ENCODE measurements around the gene USP48. TPM values are rescaled to one million over a fixed set of nuclear protein-coding genes. Genes with fewer than 3 reads are reported as not detected.

The USP48 gene
- total RNA-seq, 3 donors from 2014 or later, result 56.0 to 86.9 (median 74.7) TPM

DNA sequence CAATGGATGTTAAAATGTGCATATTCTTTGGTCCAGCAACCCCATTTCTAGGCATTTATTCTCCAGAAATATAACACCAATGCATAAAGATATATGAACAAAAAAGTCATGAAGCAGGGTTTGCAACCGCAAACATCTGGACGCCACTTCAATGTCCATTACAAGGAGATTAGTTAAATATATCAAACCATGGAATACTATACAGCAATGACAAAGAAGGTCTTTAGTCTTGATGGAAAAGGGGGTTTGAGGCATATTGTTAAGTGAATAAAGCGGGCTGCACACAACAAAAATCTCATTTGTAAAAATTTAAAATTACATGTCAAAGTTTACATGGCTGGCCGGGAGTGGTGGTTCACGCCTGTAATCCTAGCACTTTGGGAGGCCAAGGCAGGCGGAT lies 145.4 kb downstream of the USP48 start:
- no peaks in the 10 kb centered on the region for H3K27me3 ChIP-seq
- no peaks in the 10 kb centered on the region for H3K9me3 ChIP-seq
- H3K27ac ChIP-seq, result no peak overlapping the region
- intact Hi-C loops (cut with DNase I; ENCODE audit: low total_unique reads), result no loop called here
- H3K4me1 ChIP-seq, result peaks cover 0 to 9% of the 10 kb centered on the region in 2 donors
- no peaks in the 10 kb centered on the region for H3K36me3 ChIP-seq
- no peak overlapping the region for H3K4me3 ChIP-seq
- DNase-seq (ENCODE audit: low spot score in 2 of 2), result no peak
- TF ChIP-seq POLR2AphosphoS5 (IDR thresholded peaks at IDR 0.05), result no peak
- TF ChIP-seq, protein P1, sequence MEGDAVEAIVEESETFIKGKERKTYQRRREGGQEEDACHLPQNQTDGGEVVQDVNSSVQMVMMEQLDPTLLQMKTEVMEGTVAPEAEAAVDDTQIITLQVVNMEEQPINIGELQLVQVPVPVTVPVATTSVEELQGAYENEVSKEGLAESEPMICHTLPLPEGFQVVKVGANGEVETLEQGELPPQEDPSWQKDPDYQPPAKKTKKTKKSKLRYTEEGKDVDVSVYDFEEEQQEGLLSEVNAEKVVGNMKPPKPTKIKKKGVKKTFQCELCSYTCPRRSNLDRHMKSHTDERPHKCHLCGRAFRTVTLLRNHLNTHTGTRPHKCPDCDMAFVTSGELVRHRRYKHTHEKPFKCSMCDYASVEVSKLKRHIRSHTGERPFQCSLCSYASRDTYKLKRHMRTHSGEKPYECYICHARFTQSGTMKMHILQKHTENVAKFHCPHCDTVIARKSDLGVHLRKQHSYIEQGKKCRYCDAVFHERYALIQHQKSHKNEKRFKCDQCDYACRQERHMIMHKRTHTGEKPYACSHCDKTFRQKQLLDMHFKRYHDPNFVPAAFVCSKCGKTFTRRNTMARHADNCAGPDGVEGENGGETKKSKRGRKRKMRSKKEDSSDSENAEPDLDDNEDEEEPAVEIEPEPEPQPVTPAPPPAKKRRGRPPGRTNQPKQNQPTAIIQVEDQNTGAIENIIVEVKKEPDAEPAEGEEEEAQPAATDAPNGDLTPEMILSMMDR (IDR thresholded peaks at IDR 0.05), result no peak
- no peak for TF ChIP-seq POLR2A (IDR thresholded peaks at IDR 0.05)

DNA sequence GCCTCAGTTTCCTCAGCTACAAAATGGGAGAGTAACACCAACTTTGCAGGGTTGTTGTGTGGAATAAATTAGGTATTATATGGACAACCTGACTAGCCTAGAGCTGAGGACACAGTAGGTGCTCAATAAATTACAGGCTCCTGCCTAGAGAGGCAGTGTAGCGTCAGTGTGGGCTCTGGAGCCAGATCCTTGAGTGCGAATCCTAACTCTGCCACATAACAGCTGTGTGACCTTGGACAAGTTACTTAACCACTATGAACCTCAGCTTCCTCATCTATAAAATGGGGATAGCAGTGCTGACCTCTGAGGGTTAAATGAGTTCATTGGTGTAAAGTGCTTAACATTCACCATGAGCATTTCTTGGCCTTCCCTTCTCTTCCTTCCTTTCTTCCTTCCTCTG lies 146.9 kb downstream of the USP48 start:
- Histone ChIP-seq H3K4me1 (peaks cover 0 to 9% of the 10 kb centered on the region in 2 donors), H3K9me3 (no peaks in the 10 kb centered on the region), H3K4me3 (no peak overlapping the region), H3K27ac (peak overlapping the region; percentile 3 to 88), H3K36me3 (no peaks in the 10 kb centered on the region), H3K27me3 (no peaks in the 10 kb centered on the region)
- TF ChIP-seq, protein P1 (IDR thresholded peaks at IDR 0.05), result no peak
- TF ChIP-seq POLR2A (IDR thresholded peaks at IDR 0.05), result no peak
- TF ChIP-seq POLR2AphosphoS5 (IDR thresholded peaks at IDR 0.05), result no peak
- intact Hi-C loops (cut with DNase I; ENCODE audit: low total_unique reads), result no loop called here
- no peak for DNase-seq (ENCODE audit: low spot score in 2 of 2)

DNA sequence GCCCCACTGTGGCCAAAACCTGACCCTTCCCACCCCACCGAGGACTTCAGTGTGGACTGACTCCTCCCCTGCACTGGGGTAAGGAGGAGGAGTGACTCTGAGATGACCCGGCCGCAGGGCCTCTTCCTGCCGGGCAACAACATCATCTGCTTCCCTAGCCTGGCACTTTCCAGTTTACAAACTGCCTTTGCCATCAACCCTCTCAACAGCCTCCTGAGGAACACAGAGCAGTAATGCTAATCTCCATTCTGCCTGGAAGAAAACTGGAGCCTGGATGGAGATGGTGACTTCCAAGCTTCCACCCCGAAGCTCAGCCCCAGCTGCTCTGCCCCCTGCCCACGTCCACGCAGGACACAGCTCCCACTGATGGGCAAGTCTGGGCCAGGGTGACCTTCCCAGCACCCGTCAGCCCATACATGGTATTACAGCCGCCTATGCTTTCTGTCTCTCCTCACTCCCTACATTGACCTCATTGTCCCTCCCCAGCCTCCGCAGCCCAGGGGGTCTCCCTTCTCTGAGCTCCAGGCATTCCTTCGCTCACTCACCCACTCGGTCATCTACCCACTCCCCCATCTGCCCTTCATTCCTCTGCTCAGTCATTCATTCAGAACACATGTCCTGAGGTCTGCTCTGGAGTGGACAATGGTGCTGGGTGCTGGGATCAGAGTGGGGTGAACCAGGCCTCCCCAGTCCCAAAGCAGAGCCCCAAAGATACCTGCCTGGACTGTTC lies 148.0 kb downstream of the USP48 start:
- Histone ChIP-seq H3K27ac (peak overlapping the region; percentile 88), H3K9me3 (no peaks in the 10 kb centered on the region), H3K4me3 (no peak overlapping the region), H3K4me1 (peaks cover 0 to 9% of the 10 kb centered on the region in 2 donors), H3K36me3 (no peaks in the 10 kb centered on the region), H3K27me3 (no peaks in the 10 kb centered on the region)
- TF ChIP-seq, protein P1 (IDR thresholded peaks at IDR 0.05), result no peak
- TF ChIP-seq POLR2AphosphoS5 (IDR thresholded peaks at IDR 0.05), result no peak
- TF ChIP-seq POLR2A (IDR thresholded peaks at IDR 0.05), result no peak
- intact Hi-C loops (cut with DNase I; ENCODE audit: low total_unique reads), result no loop called here
- no peak for DNase-seq (ENCODE audit: low spot score in 2 of 2)

DNA sequence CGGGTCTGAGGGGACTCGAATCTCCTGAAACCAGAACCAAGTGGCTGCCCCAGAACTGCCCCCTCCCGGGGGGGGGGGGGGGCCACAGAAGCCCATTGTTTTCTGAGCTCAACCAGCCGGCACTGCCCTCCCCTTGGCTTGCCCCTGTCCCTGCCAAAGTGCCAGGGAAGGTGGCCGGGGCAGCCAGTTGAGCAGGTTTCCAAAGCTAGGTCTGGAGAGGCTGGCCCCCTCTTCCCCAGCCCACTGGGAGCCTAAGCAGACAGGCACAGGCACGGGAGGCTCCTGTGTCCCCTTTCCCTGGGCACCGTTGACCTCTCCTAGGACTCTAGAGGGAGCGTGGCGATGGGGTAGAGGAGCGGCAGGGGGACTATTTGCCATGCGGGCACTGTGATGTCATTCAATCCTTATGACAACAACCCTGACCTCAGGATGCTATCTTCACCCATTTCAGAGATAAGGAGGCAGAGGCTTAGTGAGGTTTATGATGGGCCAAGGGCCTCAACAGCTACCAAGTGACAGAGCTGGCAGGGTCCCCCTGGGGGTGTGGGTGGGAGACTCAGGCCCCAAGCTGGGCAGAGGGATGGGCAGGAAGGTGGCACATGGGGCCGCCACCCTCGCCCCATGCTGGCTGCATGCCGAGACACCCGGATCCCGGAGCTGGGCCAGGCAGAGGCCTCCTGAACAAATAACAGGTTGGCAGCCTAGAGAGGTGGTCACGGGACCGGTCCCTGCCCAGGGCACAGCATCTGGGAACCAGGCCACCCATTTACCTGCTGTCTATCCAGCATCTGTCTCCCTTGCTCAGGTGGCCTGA lies 148.8 kb downstream of the USP48 start:
- peak overlapping the region; percentile 88 for H3K27ac ChIP-seq

More for the DNA sequence above, 148.8 kb downstream of the USP48 start:
- no peaks in the 10 kb centered on the region for H3K9me3 ChIP-seq
- peak overlapping the region in 1 of 3 donors; percentile 12 for H3K4me3 ChIP-seq
- no peaks in the 10 kb centered on the region for H3K27me3 ChIP-seq
- TF ChIP-seq, protein P1 (IDR thresholded peaks at IDR 0.05), result peak in 1 of 3 donors; percentile 13
- TF ChIP-seq POLR2AphosphoS5 (IDR thresholded peaks at IDR 0.05), result no peak
- no peaks in the 10 kb centered on the region for H3K36me3 ChIP-seq
- peaks cover 0 to 9% of the 10 kb centered on the region in 2 donors for H3K4me1 ChIP-seq
- intact Hi-C loops (cut with DNase I; ENCODE audit: low total_unique reads), result no loop called here
- peak; percentile 81 to 93 for DNase-seq (ENCODE audit: low spot score in 2 of 2)

All from breast epithelium (tissue), 4 donors.